GM18868 (cell line): ENCODE data around the gene RASAL3.
A peak's percentile ranks its signal among the peaks of the same experiment; 100 is the strongest.

Experiments used
- ATAC-seq: cut with Tn5 transposase; IDR thresholded peaks from one replicate; pipeline ENCODE4 v1.9.1; 2021; ENCODE audit warnings: mild to moderate bottlenecking, moderate library complexity; ENCODE audit not compliant: unreplicated experiment

Gene RASAL3

GRCh38 chr19:15449620-15450527 is 14.5 kb downstream of the RASAL3 start, which contains the start of gene WIZ:
Gene WIZ, minus strand, starts transcription at chr19:15449956. Its CDS starts 1,649 bp downstream, at chr19:15448307.
- ATAC-seq, result peak; percentile 53

GRCh38 chr19:15448778-15449619 is 15.3 kb downstream of the RASAL3 start:
- no peak for ATAC-seq

GRCh38 chr19:15448044-15448777 is 16.1 kb downstream of the RASAL3 start:
- no peak for ATAC-seq

GRCh38 chr19:15447057-15447456 is 17.3 kb downstream of the RASAL3 start:
- no peak for ATAC-seq

GRCh38 chr19:15445807-15446376 is 18.5 kb downstream of the RASAL3 start:
- ATAC-seq, result no peak

GRCh38 chr19:15445227-15445605 is 19.1 kb downstream of the RASAL3 start:
- no peak for ATAC-seq

- ATAC-seq, result no peak
Observed at GRCh38 chr19:15444505-15445226, 19.7 kb downstream of the RASAL3 start.

GRCh38 chr19:15443838-15444237 is 20.5 kb downstream of the RASAL3 start:
- ATAC-seq, result no peak

- ATAC-seq, result no peak
Observed at GRCh38 chr19:15443325-15443724, 21.0 kb downstream of the RASAL3 start.

- ATAC-seq, result no peak
Observed at GRCh38 chr19:15442142-15442920, 22.0 kb downstream of the RASAL3 start.

- ATAC-seq, result no peak
Observed at GRCh38 chr19:15441317-15441716, 23.0 kb downstream of the RASAL3 start.

GRCh38 chr19:15439821-15440641 is 24.3 kb downstream of the RASAL3 start:
- no peak for ATAC-seq

- no peak for ATAC-seq
Observed at GRCh38 chr19:15439078-15439799, 25.1 kb downstream of the RASAL3 start.

GRCh38 chr19:15438577-15438976 is 25.8 kb downstream of the RASAL3 start:
- ATAC-seq, result no peak

- ATAC-seq, result no peak
Observed at GRCh38 chr19:15438124-15438496, 26.2 kb downstream of the RASAL3 start.

- ATAC-seq, result no peak
Observed at GRCh38 chr19:15437355-15438123, 26.8 kb downstream of the RASAL3 start.

GRCh38 chr19:15436826-15437110 is 27.6 kb downstream of the RASAL3 start:
- ATAC-seq, result no peak
